Measurements from ENCODE around the gene SFMBT1. TPM values are rescaled to one million over a fixed set of nuclear protein-coding genes. Genes with fewer than 3 reads are reported as not detected.

SFMBT1 gene
- total and polyA plus RNA-seq, 2 donors from 2014 or later = 3.4 to 16.0 TPM

GRCh38 chr3:53005854-53006513, 39.9 kb downstream of the SFMBT1 start:
- Histone ChIP-seq H3K27ac (ENCODE audit: low read depth in 2 of 2, low read length in 2 of 2) (no peak overlapping the region), H3K4me1 (ENCODE audit: control insufficient read depth in 2 of 3, insufficient read depth in 2 of 3, low read depth in 1 of 3, low read length in 3 of 3) (no peaks in the 10 kb centered on the region), H3K9me3 (ENCODE audit: control insufficient read depth in 2 of 3, insufficient read depth in 1 of 3, low read length in 3 of 3) (no peaks in the 10 kb centered on the region), H3K9ac (ENCODE audit: low read length in 3 of 3) (no peak overlapping the region), H3K36me3 (ENCODE audit: control insufficient read depth in 2 of 3, insufficient read depth in 3 of 3, low read length in 3 of 3) (no peaks in the 10 kb centered on the region), H3K4me3 (ENCODE audit: low read length in 3 of 3) (no peak overlapping the region), H3K27me3 (ENCODE audit: control insufficient read depth, insufficient read depth, low read length) (no peaks in the 10 kb centered on the region)
- intact Hi-C loops (cut with DNase I) = no loop called here
- no peak for TF ChIP-seq CTCF (IDR thresholded peaks at IDR 0.05; ENCODE audit: borderline replicate concordance, extremely low read depth, insufficient read depth)
- no peak for FAIRE-seq
- peak in 1 of 5 donors; percentile 5 for DNase-seq

- no peak for TF ChIP-seq CTCF (IDR thresholded peaks at IDR 0.05; ENCODE audit: borderline replicate concordance, extremely low read depth, insufficient read depth)
- H3K4me3 ChIP-seq (ENCODE audit: low read length in 3 of 3) = no peak overlapping the region
- H3K27me3 ChIP-seq (ENCODE audit: control insufficient read depth, insufficient read depth, low read length) = no peaks in the 10 kb centered on the region
- FAIRE-seq = no peak
- no peaks in the 10 kb centered on the region for H3K9me3 ChIP-seq (ENCODE audit: control insufficient read depth in 2 of 3, insufficient read depth in 1 of 3, low read length in 3 of 3)
- no peak for DNase-seq
- no peak overlapping the region for H3K27ac ChIP-seq (ENCODE audit: low read depth in 2 of 2, low read length in 2 of 2)
- no peaks in the 10 kb centered on the region for H3K36me3 ChIP-seq (ENCODE audit: control insufficient read depth in 2 of 3, insufficient read depth in 3 of 3, low read length in 3 of 3)
- H3K4me1 ChIP-seq (ENCODE audit: control insufficient read depth in 2 of 3, insufficient read depth in 2 of 3, low read depth in 1 of 3, low read length in 3 of 3) = no peaks in the 10 kb centered on the region
- H3K9ac ChIP-seq (ENCODE audit: low read length in 3 of 3) = no peak overlapping the region
- intact Hi-C loops (cut with DNase I) = no loop called here
Observed at GRCh38 chr3:53005338-53005737, 40.5 kb downstream of the SFMBT1 start.

- Histone ChIP-seq H3K36me3 (ENCODE audit: control insufficient read depth in 2 of 3, insufficient read depth in 3 of 3, low read length in 3 of 3) (no peaks in the 10 kb centered on the region), H3K9me3 (ENCODE audit: control insufficient read depth in 2 of 3, insufficient read depth in 1 of 3, low read length in 3 of 3) (no peaks in the 10 kb centered on the region), H3K4me3 (ENCODE audit: low read length in 3 of 3) (no peak overlapping the region), H3K27ac (ENCODE audit: low read depth in 2 of 2, low read length in 2 of 2) (no peak overlapping the region), H3K4me1 (ENCODE audit: control insufficient read depth in 2 of 3, insufficient read depth in 2 of 3, low read depth in 1 of 3, low read length in 3 of 3) (no peaks in the 10 kb centered on the region), H3K27me3 (ENCODE audit: control insufficient read depth, insufficient read depth, low read length) (no peaks in the 10 kb centered on the region), H3K9ac (ENCODE audit: low read length in 3 of 3) (no peak overlapping the region)
- FAIRE-seq (no peak), DNase-seq (no peak)
- no peak for TF ChIP-seq CTCF (IDR thresholded peaks at IDR 0.05; ENCODE audit: borderline replicate concordance, extremely low read depth, insufficient read depth)
- intact Hi-C loops (cut with DNase I) = no loop called here
Observed at GRCh38 chr3:53003320-53003719, 42.6 kb downstream of the SFMBT1 start.
